Mucosa of descending colon (tissue), 3 donors: ENCODE measurements around the gene PDE4D. TPM values are rescaled to one million over a fixed set of nuclear protein-coding genes. Genes with fewer than 3 reads are reported as not detected.
A peak's percentile ranks its signal among the peaks of the same experiment; 100 is the strongest.

Experiments used
- ATAC-seq: fragments of 200-7000 bp; cut with Tn5 transposase; one replicate; pipeline ENCODE4 v1.9.1; 2020; ENCODE audit warnings: mild to moderate bottlenecking, moderate library complexity
- DNase-seq, 3 donors: peaks; one replicate each; pipeline ENCODE4 v3.0.0-alpha.2; 2020
- H3K36me3 ChIP-seq: fragments of 200-600 bp; one replicate; pipeline ENCODE4 v1.8.0; 2021; ENCODE audit warnings: low read depth, mild to moderate bottlenecking
- H3K4me1 ChIP-seq: fragments of 200-600 bp; one replicate; pipeline ENCODE4 v1.8.0; 2021; ENCODE audit warnings: low read depth, mild to moderate bottlenecking
- H3K4me3 ChIP-seq: fragments of 200-600 bp; one replicate; pipeline ENCODE4 v1.8.0; 2021; ENCODE audit warnings: mild to moderate bottlenecking
- H3K9me3 ChIP-seq: fragments of 200-600 bp; one replicate; pipeline ENCODE4 v1.8.0; 2021; ENCODE audit warnings: mild to moderate bottlenecking
- CTCF ChIP-seq: fragments of 200-600 bp; IDR thresholded peaks from one replicate; pipeline ENCODE4 v1.8.0; 2022; ENCODE audit warnings: antibody characterized with exemption, mild to moderate bottlenecking
- intact Hi-C, 2 donors: fragments of 100-400 bp; cut with DNase I in 1 of 2; cut with micrococcal nuclease in 1 of 2; formaldehyde crosslinking; loops; one replicate each; pipeline versions ENCODE4 v1.11.0 to v1.11.1; 2022; cut with DNase I, micrococcal nuclease
- total RNA-seq, 3 donors: library from RNA; stranded (reverse); fragmentation: NEBNext Ultra II Directional in 2 of 3; extraction: Animal tissue kit (Norgen Biotek cat#: 25700) in 2 of 3; gene quantifications; one replicate each; pipeline versions ENCODE4 v1.2.1 to v1.2.4, GENCODE V29; 2021 to 2023
- donor health status: DM: no; HTN: no; CAD: no; lungs with moderate emphysema.
- donor health status: DM: no; HTN: no; CAD: no.
- donor health status: DM: no; HTN: yes; CAD: no.

Gene PDE4D
- total RNA-seq, 3 donors from 2014 or later: 37.9 to 137 (median 100) TPM

- Histone ChIP-seq H3K4me1 (peaks cover 7% of the 10 kb centered on the region), H3K9me3 (no peaks in the 10 kb centered on the region), H3K36me3 (no peaks in the 10 kb centered on the region), H3K4me3 (no peak overlapping the region)
- no peak for TF ChIP-seq CTCF
- ATAC-seq (peak; percentile 40), DNase-seq (no peak)
- intact Hi-C loops: loop anchor here in 1 of 2 donors (5.0 to 10.0 kb wide), 2 partner anchors 77 to 154 kb away; no protein-coding TSS in a partner anchor
Measured at GRCh38 chr5:59661311-59661710, 232.2 kb downstream of the PDE4D start.

GRCh38 chr5:59660737-59661136 is 232.8 kb downstream of the PDE4D start:
- Histone ChIP-seq H3K36me3 (no peaks in the 10 kb centered on the region), H3K9me3 (no peaks in the 10 kb centered on the region), H3K4me1 (peaks cover 7% of the 10 kb centered on the region), H3K4me3 (no peak overlapping the region)
- intact Hi-C loops: loop anchor here in 1 of 2 donors (5.0 to 10.0 kb wide), 2 partner anchors 76 to 153 kb away; no protein-coding TSS in a partner anchor
- DNase-seq: no peak
- no peak for ATAC-seq
- no peak for TF ChIP-seq CTCF

GRCh38 chr5:59656351-59657254 is 236.9 kb downstream of the PDE4D start:
- H3K36me3 ChIP-seq: no peaks in the 10 kb centered on the region
- intact Hi-C loops: no loop called here
- no peaks in the 10 kb centered on the region for H3K9me3 ChIP-seq
- H3K4me3 ChIP-seq: no peak overlapping the region
- no peak for TF ChIP-seq CTCF
- no peak for DNase-seq
- H3K4me1 ChIP-seq: peaks cover 3% of the 10 kb centered on the region
- ATAC-seq: no peak

GRCh38 chr5:59655693-59656309 is 237.7 kb downstream of the PDE4D start:
- no peak for TF ChIP-seq CTCF
- intact Hi-C loops: no loop called here
- H3K4me1 ChIP-seq: no peaks in the 10 kb centered on the region
- H3K36me3 ChIP-seq: no peaks in the 10 kb centered on the region
- H3K9me3 ChIP-seq: no peaks in the 10 kb centered on the region
- ATAC-seq (peak; percentile 38), DNase-seq (no peak)
- H3K4me3 ChIP-seq: no peak overlapping the region

GRCh38 chr5:59654691-59655090 is 238.8 kb downstream of the PDE4D start:
- Histone ChIP-seq H3K4me3 (no peak overlapping the region), H3K4me1 (peaks cover 5% of the 10 kb centered on the region), H3K9me3 (no peaks in the 10 kb centered on the region), H3K36me3 (no peaks in the 10 kb centered on the region)
- TF ChIP-seq CTCF: no peak
- ATAC-seq (no peak), DNase-seq (no peak)
- intact Hi-C loops: no loop called here
